Liver (tissue), 9 donors: ENCODE data around the gene ADAM19. TPM values are rescaled to one million over a fixed set of nuclear protein-coding genes. Genes with fewer than 3 reads are reported as not detected.

Experiments used
- DNase-seq: peaks from one replicate; pipeline ENCODE4 v3.0.0-alpha.2; 2017; ENCODE audit warnings: low spot score
- H3K27ac ChIP-seq, 2 donors: one replicate each; pipeline ENCODE4 v1.7.0; 2013; ENCODE audit warnings: inconsistent platforms in 2 of 2, low read length in 2 of 2, control low read depth in 1 of 2, low read depth in 1 of 2, mild to moderate bottlenecking in 1 of 2
- H3K27me3 ChIP-seq, 4 donors: one replicate each; pipeline versions ENCODE4 v1.6.1 to v1.7.0; 2013; ENCODE audit warnings: low read length in 3 of 4, inconsistent platforms in 1 of 4, mild to moderate bottlenecking in 1 of 4, moderate library complexity in 1 of 4; ENCODE audit not compliant: control insufficient read depth in 4 of 4, insufficient read depth in 4 of 4
- H3K36me3 ChIP-seq, 4 donors: one replicate each; pipeline versions ENCODE4 v1.6.1 to v1.7.0; 2013; ENCODE audit warnings: low read length in 3 of 4, mild to moderate bottlenecking in 3 of 4, low read depth in 1 of 4, moderate library complexity in 1 of 4; ENCODE audit not compliant: control insufficient read depth in 4 of 4, insufficient read depth in 3 of 4
- H3K4me1 ChIP-seq, 4 donors: one replicate each; pipeline versions ENCODE4 v1.6.1 to v1.7.0; 2013; ENCODE audit warnings: low read length in 3 of 4, mild to moderate bottlenecking in 3 of 4, moderate library complexity in 1 of 4; ENCODE audit not compliant: control insufficient read depth in 4 of 4, insufficient read depth in 4 of 4
- H3K4me3 ChIP-seq, 3 donors: one replicate each; pipeline versions ENCODE4 v1.6.1 to v1.7.0; 2013; ENCODE audit warnings: low read length in 3 of 3, control low read depth in 1 of 3, low read depth in 1 of 3, mild to moderate bottlenecking in 1 of 3
- H3K9ac ChIP-seq, 2 donors: one replicate each; pipeline ENCODE4 v1.7.0; 2013; ENCODE audit warnings: low read length in 2 of 2, mild to moderate bottlenecking in 2 of 2, moderate library complexity in 2 of 2, control low read depth in 1 of 2, low read depth in 1 of 2
- H3K9me3 ChIP-seq, 4 donors: one replicate each; pipeline versions ENCODE4 v1.6.1 to v1.7.0; 2013; ENCODE audit warnings: low read length in 3 of 4; ENCODE audit not compliant: control insufficient read depth in 4 of 4
- EGR1 ChIP-seq, 2 donors: IDR thresholded peaks; 2 replicates each; pipeline ENCODE4 v1.6.1; 2016 to 2018; ENCODE audit warnings: antibody characterized with exemption in 2 of 2, low read depth in 2 of 2
- FOXA1 ChIP-seq: IDR thresholded peaks from 2 replicates; pipeline ENCODE4 v1.6.1; 2016; ENCODE audit warnings: antibody characterized with exemption
- FOXA2 ChIP-seq: IDR thresholded peaks from 2 replicates; pipeline ENCODE4 v1.6.1; 2016; ENCODE audit warnings: antibody characterized with exemption
- GABPA ChIP-seq, 2 donors: IDR thresholded peaks in 1 of 2; conservative IDR thresholded peaks in 1 of 2; 2 replicates each; pipeline ENCODE4 v1.6.1; 2016; ENCODE audit warnings: antibody characterized with exemption in 2 of 2, mild to moderate bottlenecking in 1 of 2, moderate library complexity in 1 of 2
- HNF4A ChIP-seq, 2 donors: conservative IDR thresholded peaks; 2 replicates each; pipeline ENCODE4 v1.6.1; 2016; ENCODE audit warnings: antibody characterized with exemption in 2 of 2, mild to moderate bottlenecking in 2 of 2
- JUND ChIP-seq, 2 donors: IDR thresholded peaks; 2 replicates each; pipeline ENCODE4 v1.6.1; 2016; ENCODE audit warnings: antibody characterized with exemption in 2 of 2
- NR2F2 ChIP-seq: IDR thresholded peaks from 2 replicates; pipeline ENCODE4 v1.6.1; 2016; ENCODE audit warnings: antibody characterized with exemption
- RAD21 ChIP-seq, 2 donors: IDR thresholded peaks; 2 replicates each; pipeline ENCODE4 v1.6.1; 2016; ENCODE audit warnings: antibody characterized with exemption in 2 of 2, mild to moderate bottlenecking in 2 of 2
- RXRA ChIP-seq, 2 donors: IDR thresholded peaks; 2 replicates each; pipeline ENCODE4 v1.6.1; 2017 to 2018; ENCODE audit warnings: antibody characterized with exemption in 2 of 2, mild to moderate bottlenecking in 1 of 2
- SP1 ChIP-seq: IDR thresholded peaks from 2 replicates; pipeline ENCODE4 v1.6.1; 2018; ENCODE audit warnings: antibody characterized with exemption, mild to moderate bottlenecking
- TAF1 ChIP-seq: conservative IDR thresholded peaks from 2 replicates; pipeline ENCODE4 v1.6.1; 2016; ENCODE audit warnings: antibody characterized with exemption, mild to moderate bottlenecking
- YY1 ChIP-seq: IDR thresholded peaks from 2 replicates; pipeline ENCODE4 v1.6.1; 2016; ENCODE audit warnings: antibody characterized with exemption, mild to moderate bottlenecking
- WGBS: extraction: QIAGEN DNeasy Blood & Tissue Kit; methylation state at CpG from one replicate; pipeline ENCODE4 v1.1.7; 2013; 5-methylcytosine and 5-hydroxymethylcytosine counted together
- polyA plus RNA-seq, 2 donors: library from polyadenylated mRNA; stranded (reverse) in 1 of 2; unstranded in 1 of 2; fragments of 200-250 nt in 1 of 2; fragments of >200 nt in 1 of 2; fragmentation: Nextera tagmentation in 1 of 2; extraction: Ambion mirVana in 1 of 2; gene quantifications; one replicate each; pipeline versions ENCODE4 v1.2.1 to v1.2.3, GENCODE V29; 2013 to 2015
- total RNA-seq, 2 donors: library from RNA; depleted of rRNA; stranded (reverse); fragments of >200 nt; gene quantifications; one replicate each; pipeline ENCODE4 v1.2.3, GENCODE V29; 2014
- TF ChIP-seq, protein P1 (sequence below): IDR thresholded peaks from 2 replicates; pipeline ENCODE4 v1.6.1; 2016; ENCODE audit warnings: antibody characterized with exemption, mild to moderate bottlenecking
- TF ChIP-seq, protein P2 (sequence below): IDR thresholded peaks from 2 replicates; pipeline ENCODE4 v1.6.1; 2016; ENCODE audit warnings: antibody characterized with exemption
- TF ChIP-seq, protein P3 (sequence below): IDR thresholded peaks from 2 replicates; pipeline ENCODE4 v1.6.1; 2016; ENCODE audit warnings: antibody characterized with exemption
- TF ChIP-seq, protein P4 (sequence below): fragments of 150-350 bp; IDR thresholded peaks from 2 replicates; pipeline ENCODE4 v1.5.1; 2017; ENCODE audit warnings: improper control_type of control experiment, low read depth, low read length; ENCODE audit not compliant: missing input control
- TF ChIP-seq, protein P5 (sequence below): IDR thresholded peaks from 2 replicates; pipeline ENCODE4 v1.6.1; 2016; ENCODE audit warnings: antibody characterized with exemption
- donor health status: healthy.
- donor health status: healthy.
- donor health status: healthy.
- donor health status: healthy.
- donor health status: healthy.

ADAM19 gene
- total and polyA plus RNA-seq, 4 donors, result 2.4 to 7.1 (median 2.9) TPM

DNA sequence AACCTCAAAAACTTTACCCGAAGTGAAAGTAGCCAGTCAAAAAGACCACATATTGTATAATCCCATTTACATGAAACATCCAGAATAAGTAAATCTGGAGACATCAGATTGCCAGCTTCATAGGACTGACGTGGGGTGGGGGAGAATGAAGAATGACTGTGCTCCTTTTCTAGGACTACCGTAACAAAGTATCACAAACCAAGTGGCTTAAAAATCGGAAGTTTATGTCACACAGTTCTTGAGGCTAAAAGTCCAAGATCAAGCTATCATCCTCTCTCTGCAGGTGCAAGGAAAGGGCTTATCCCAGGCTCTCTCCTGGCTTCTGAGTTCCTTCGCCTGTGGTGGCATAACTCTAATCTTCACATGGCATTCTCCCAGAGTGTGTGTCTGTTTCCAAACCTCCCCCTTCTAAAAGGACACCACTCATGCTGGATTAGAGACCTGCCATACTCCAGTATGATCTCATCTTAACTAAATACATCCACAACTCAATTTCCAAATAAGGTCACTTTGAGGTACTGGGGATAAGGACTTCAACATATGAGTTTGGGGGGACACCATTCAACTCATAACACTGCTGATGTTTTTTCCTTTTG is 25.5 kb downstream of the ADAM19 start:
- peaks cover 14 to 36% (median 31%) of the 10 kb centered on the region in 4 donors for H3K4me1 ChIP-seq
- no peak overlapping the region for H3K9ac ChIP-seq
- H3K4me3 ChIP-seq, result no peak overlapping the region
- no peaks in the 10 kb centered on the region for H3K9me3 ChIP-seq
- TF ChIP-seq, protein P1, sequence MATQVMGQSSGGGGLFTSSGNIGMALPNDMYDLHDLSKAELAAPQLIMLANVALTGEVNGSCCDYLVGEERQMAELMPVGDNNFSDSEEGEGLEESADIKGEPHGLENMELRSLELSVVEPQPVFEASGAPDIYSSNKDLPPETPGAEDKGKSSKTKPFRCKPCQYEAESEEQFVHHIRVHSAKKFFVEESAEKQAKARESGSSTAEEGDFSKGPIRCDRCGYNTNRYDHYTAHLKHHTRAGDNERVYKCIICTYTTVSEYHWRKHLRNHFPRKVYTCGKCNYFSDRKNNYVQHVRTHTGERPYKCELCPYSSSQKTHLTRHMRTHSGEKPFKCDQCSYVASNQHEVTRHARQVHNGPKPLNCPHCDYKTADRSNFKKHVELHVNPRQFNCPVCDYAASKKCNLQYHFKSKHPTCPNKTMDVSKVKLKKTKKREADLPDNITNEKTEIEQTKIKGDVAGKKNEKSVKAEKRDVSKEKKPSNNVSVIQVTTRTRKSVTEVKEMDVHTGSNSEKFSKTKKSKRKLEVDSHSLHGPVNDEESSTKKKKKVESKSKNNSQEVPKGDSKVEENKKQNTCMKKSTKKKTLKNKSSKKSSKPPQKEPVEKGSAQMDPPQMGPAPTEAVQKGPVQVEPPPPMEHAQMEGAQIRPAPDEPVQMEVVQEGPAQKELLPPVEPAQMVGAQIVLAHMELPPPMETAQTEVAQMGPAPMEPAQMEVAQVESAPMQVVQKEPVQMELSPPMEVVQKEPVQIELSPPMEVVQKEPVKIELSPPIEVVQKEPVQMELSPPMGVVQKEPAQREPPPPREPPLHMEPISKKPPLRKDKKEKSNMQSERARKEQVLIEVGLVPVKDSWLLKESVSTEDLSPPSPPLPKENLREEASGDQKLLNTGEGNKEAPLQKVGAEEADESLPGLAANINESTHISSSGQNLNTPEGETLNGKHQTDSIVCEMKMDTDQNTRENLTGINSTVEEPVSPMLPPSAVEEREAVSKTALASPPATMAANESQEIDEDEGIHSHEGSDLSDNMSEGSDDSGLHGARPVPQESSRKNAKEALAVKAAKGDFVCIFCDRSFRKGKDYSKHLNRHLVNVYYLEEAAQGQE, result no peak
- TF ChIP-seq RAD21 (IDR thresholded peaks at IDR 0.05), result no peak
- TF ChIP-seq GABPA (IDR thresholded peaks at IDR 0.05 in 1 of 2, conservative IDR thresholded peaks at IDR 0.05 in 1 of 2), result no peak
- no peak for TF ChIP-seq YY1
- TF ChIP-seq FOXA1, result no peak
- TF ChIP-seq, protein P2, sequence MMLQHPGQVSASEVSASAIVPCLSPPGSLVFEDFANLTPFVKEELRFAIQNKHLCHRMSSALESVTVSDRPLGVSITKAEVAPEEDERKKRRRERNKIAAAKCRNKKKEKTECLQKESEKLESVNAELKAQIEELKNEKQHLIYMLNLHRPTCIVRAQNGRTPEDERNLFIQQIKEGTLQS, result no peak
- no peak for TF ChIP-seq HNF4A (conservative IDR thresholded peaks at IDR 0.05)
- no peaks in the 10 kb centered on the region for H3K36me3 ChIP-seq
- WGBS, result 83% methylated on average over 5 of the region's 5 CpGs
- H3K27me3 ChIP-seq, result no peaks in the 10 kb centered on the region
- no peak overlapping the region for H3K27ac ChIP-seq
- DNase-seq, result no peak

DNA sequence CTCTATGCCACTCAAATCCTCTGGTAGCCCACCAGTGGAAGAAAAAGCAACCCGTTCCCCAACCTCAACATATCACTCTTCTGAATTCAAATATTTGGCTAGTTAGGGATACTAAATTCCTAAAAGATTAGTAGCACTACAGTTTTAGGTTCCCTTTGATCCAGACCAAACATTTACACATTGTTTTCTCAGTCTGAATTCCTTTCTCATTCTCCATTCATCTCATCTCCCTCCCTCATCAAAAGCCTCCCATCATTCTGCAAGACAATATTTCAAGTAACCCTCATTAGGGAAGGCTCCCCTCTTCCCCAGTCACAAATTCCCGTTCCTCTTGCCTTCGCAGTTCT is 26.3 kb downstream of the ADAM19 start:
- peak overlapping the region; percentile 78 to 81 for H3K27ac ChIP-seq
- H3K4me3 ChIP-seq, result no peak overlapping the region

More for the DNA sequence above, 26.3 kb downstream of the ADAM19 start:
- peaks cover 11 to 28% (median 23%) of the 10 kb centered on the region in 4 donors for H3K4me1 ChIP-seq
- no peak for TF ChIP-seq RXRA (IDR thresholded peaks at IDR 0.05)
- TF ChIP-seq, protein P3, sequence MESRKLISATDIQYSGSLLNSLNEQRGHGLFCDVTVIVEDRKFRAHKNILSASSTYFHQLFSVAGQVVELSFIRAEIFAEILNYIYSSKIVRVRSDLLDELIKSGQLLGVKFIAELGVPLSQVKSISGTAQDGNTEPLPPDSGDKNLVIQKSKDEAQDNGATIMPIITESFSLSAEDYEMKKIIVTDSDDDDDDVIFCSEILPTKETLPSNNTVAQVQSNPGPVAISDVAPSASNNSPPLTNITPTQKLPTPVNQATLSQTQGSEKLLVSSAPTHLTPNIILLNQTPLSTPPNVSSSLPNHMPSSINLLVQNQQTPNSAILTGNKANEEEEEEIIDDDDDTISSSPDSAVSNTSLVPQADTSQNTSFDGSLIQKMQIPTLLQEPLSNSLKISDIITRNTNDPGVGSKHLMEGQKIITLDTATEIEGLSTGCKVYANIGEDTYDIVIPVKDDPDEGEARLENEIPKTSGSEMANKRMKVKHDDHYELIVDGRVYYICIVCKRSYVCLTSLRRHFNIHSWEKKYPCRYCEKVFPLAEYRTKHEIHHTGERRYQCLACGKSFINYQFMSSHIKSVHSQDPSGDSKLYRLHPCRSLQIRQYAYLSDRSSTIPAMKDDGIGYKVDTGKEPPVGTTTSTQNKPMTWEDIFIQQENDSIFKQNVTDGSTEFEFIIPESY, result no peak
- no peak for TF ChIP-seq SP1
- no peak for TF ChIP-seq TAF1
- TF ChIP-seq YY1, result no peak
- TF ChIP-seq, protein P4, sequence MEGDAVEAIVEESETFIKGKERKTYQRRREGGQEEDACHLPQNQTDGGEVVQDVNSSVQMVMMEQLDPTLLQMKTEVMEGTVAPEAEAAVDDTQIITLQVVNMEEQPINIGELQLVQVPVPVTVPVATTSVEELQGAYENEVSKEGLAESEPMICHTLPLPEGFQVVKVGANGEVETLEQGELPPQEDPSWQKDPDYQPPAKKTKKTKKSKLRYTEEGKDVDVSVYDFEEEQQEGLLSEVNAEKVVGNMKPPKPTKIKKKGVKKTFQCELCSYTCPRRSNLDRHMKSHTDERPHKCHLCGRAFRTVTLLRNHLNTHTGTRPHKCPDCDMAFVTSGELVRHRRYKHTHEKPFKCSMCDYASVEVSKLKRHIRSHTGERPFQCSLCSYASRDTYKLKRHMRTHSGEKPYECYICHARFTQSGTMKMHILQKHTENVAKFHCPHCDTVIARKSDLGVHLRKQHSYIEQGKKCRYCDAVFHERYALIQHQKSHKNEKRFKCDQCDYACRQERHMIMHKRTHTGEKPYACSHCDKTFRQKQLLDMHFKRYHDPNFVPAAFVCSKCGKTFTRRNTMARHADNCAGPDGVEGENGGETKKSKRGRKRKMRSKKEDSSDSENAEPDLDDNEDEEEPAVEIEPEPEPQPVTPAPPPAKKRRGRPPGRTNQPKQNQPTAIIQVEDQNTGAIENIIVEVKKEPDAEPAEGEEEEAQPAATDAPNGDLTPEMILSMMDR, result no peak
- no peak for TF ChIP-seq NR2F2
- TF ChIP-seq, protein P2, result no peak
- no peak for TF ChIP-seq FOXA2
- TF ChIP-seq GABPA (IDR thresholded peaks at IDR 0.05 in 1 of 2, conservative IDR thresholded peaks at IDR 0.05 in 1 of 2), result no peak
- TF ChIP-seq, protein P1, result no peak
- TF ChIP-seq EGR1 (IDR thresholded peaks at IDR 0.05; ENCODE audit: low read depth in 2 of 2), result no peak
- no peak for TF ChIP-seq JUND (IDR thresholded peaks at IDR 0.05)
- TF ChIP-seq FOXA1, result no peak
- TF ChIP-seq, protein P5, sequence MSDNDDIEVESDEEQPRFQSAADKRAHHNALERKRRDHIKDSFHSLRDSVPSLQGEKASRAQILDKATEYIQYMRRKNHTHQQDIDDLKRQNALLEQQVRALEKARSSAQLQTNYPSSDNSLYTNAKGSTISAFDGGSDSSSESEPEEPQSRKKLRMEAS, result no peak
- no peaks in the 10 kb centered on the region for H3K27me3 ChIP-seq
- no peaks in the 10 kb centered on the region for H3K9me3 ChIP-seq
- 87% methylated on average over 3 of the region's 3 CpGs for WGBS
- no peak for DNase-seq
- no peaks in the 10 kb centered on the region for H3K36me3 ChIP-seq
- H3K9ac ChIP-seq, result no peak overlapping the region
